ENCODE results near the gene FAM20C.

Gene FAM20C

GRCh38 chr7:271266-272107 is 79.1 kb downstream of the FAM20C start:
- no peak overlapping the region for H3K27ac ChIP-seq
- TF ChIP-seq CTCF (IDR thresholded peaks at IDR 0.05), result no peak
- TF ChIP-seq ZFX (IDR thresholded peaks at IDR 0.05; ENCODE audit: borderline replicate concordance), result no peak

GRCh38 chr7:272108-272615 is 79.8 kb downstream of the FAM20C start:
- TF ChIP-seq CTCF (IDR thresholded peaks at IDR 0.05) (no peak), ZFX (IDR thresholded peaks at IDR 0.05; ENCODE audit: borderline replicate concordance) (no peak)

GRCh38 chr7:272631-273030 is 80.3 kb downstream of the FAM20C start:
- TF ChIP-seq ZFX (IDR thresholded peaks at IDR 0.05; ENCODE audit: borderline replicate concordance), result no peak
- TF ChIP-seq CTCF (IDR thresholded peaks at IDR 0.05), result no peak
- H3K27ac ChIP-seq, result no peak overlapping the region

More at GRCh38 chr7:272108-272615, 79.8 kb downstream of the FAM20C start:
- H3K27ac ChIP-seq, result no peak overlapping the region

GRCh38 chr7:273327-273726 is 81.0 kb downstream of the FAM20C start:
- no peak overlapping the region for H3K27ac ChIP-seq
- TF ChIP-seq CTCF (IDR thresholded peaks at IDR 0.05), result no peak
- TF ChIP-seq ZFX (IDR thresholded peaks at IDR 0.05; ENCODE audit: borderline replicate concordance), result no peak

GRCh38 chr7:274266-274665 is 81.9 kb downstream of the FAM20C start:
- TF ChIP-seq ZFX (IDR thresholded peaks at IDR 0.05; ENCODE audit: borderline replicate concordance) (no peak), CTCF (IDR thresholded peaks at IDR 0.05) (no peak)
- H3K27ac ChIP-seq, result no peak overlapping the region

GRCh38 chr7:276230-276835 is 84.0 kb downstream of the FAM20C start:
- TF ChIP-seq ZFX (IDR thresholded peaks at IDR 0.05; ENCODE audit: borderline replicate concordance), result no peak
- TF ChIP-seq CTCF (IDR thresholded peaks at IDR 0.05), result no peak
- H3K27ac ChIP-seq, result no peak overlapping the region

- H3K27ac ChIP-seq, result no peak overlapping the region
- TF ChIP-seq ZFX (IDR thresholded peaks at IDR 0.05; ENCODE audit: borderline replicate concordance), result no peak
- no peak for TF ChIP-seq CTCF (IDR thresholded peaks at IDR 0.05)
Observed at GRCh38 chr7:277228-277627, 84.9 kb downstream of the FAM20C start.

Data from 22Rv1 (cell line).